Measurements from ENCODE around the gene TRMT61B. TPM values are rescaled to one million over a fixed set of nuclear protein-coding genes. Genes with fewer than 3 reads are reported as not detected.

TRMT61B gene
- total and polyA plus RNA-seq, 7 experiments from 2014 or later: 14.8 to 25.2 (median 20.5) TPM

DNA sequence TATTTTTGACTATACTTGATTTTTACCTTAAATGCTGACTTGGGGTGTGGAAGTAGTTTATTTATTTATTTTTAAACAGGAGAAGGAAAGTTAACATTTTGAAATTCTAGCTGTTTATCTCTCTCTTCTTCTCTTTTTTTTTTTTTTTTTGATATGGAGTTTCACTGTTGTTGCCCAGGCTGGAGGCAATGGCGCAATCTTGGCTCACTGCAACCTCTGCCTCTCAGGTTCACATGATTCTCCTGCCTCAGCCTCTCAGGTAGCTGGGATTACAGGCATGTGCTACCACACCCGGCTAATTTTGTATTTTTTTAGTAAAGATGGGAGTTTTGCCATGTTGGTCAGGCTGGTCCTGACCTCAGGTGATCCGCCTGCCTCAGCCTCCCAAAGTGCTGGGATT lies 35.4 kb upstream of the TRMT61B start:
- intact Hi-C loops (cut with micrococcal nuclease): no loop called here
- Histone ChIP-seq H3K9me3 (ENCODE audit: control insufficient read depth in 2 of 3, low read length in 3 of 3) (no peaks in the 10 kb centered on the region), H3K36me3 (ENCODE audit: control insufficient read depth in 2 of 3, insufficient read depth in 3 of 3, low read length in 3 of 3) (peaks cover 9 to 63% (median 25%) of the 10 kb centered on the region in 3 experiments), H3K27ac (ENCODE audit: low read depth, low read length) (no peak overlapping the region), H3K27me3 (ENCODE audit: control insufficient read depth in 2 of 2, insufficient read depth in 2 of 2, low read length in 2 of 2) (no peaks in the 10 kb centered on the region), H3K4me3 (ENCODE audit: low read length) (no peak overlapping the region), H3K4me1 (ENCODE audit: control insufficient read depth in 2 of 2, insufficient read depth in 2 of 2, low read length in 2 of 2) (no peaks in the 10 kb centered on the region)
- H3K27me3 Mint-ChIP-seq: no peaks in the 10 kb centered on the region
- H3K27ac Mint-ChIP-seq: peak overlapping the region in 1 of 9 donors; percentile 6
- peaks cover 8 to 45% (median 31%) of the 10 kb centered on the region in 5 donors for H3K36me3 Mint-ChIP-seq
- H3K4me3 Mint-ChIP-seq: no peak overlapping the region
- ChIA-PET CTCF (no interaction called here), POLR2A (interaction anchor here (0.7 to 2.0 kb wide), 4 partner anchors 10 to 36 kb away, joined by 3 to 5 read pairs (median 4); no protein-coding TSS in a partner anchor)
- DNase-seq: no peak
- ATAC-seq: no peak
- H3K4me1 Mint-ChIP-seq: peaks cover 7 to 59% (median 36%) of the 10 kb centered on the region in 7 donors
- H3K9me3 Mint-ChIP-seq: no peaks in the 10 kb centered on the region

DNA sequence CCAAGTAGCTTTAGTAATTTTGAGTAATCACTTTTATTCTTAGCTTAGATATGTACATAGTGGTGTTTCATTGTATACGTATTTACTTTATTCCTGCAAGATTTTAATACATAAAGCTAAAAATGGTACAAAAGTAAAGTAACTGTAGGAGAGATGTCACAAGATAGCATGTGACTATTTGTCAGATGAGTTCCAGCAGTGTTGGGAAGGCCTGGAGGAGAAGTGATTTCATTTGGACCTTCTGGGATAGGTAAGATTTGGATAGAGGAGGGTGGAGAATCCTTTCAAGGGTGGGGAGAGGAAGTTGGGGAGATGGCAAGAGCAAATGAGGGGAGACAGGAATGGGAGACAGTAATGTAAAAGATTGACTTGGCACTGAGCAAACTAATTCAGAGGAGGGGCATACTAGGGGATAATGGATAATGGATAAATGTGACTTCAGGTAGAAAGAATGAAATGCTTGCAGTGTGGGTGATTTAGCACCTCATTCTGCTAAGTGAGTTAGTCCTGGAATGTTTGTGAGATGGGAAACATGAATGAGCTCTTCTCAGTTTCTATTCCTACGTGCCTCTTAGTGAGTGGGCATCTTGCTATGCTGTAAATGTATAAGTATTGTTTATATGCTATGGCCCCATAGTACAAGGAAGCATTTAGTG lies 34.8 kb upstream of the TRMT61B start:
- ChIA-PET CTCF (no interaction called here), POLR2A (interaction anchor here (0.8 to 2.0 kb wide), 3 partner anchors 9 to 35 kb away, joined by 3 to 5 read pairs (median 4); no protein-coding TSS in a partner anchor)
- H3K36me3 ChIP-seq (ENCODE audit: control insufficient read depth in 2 of 3, insufficient read depth in 3 of 3, low read length in 3 of 3): peaks cover 9 to 58% (median 22%) of the 10 kb centered on the region in 3 experiments
- Mint-ChIP-seq H3K4me1 (peaks cover 8 to 62% (median 39%) of the 10 kb centered on the region in 7 donors), H3K27ac (peak overlapping the region in 3 of 9 donors; percentile 6 to 33 (median 18)), H3K36me3 (peaks cover 8 to 42% (median 26%) of the 10 kb centered on the region in 5 donors), H3K4me3 (peak overlapping the region in 1 of 10 donors; percentile 6), H3K9me3 (no peaks in the 10 kb centered on the region), H3K27me3 (no peaks in the 10 kb centered on the region)
- intact Hi-C loops (cut with micrococcal nuclease): no loop called here
- H3K4me1 ChIP-seq (ENCODE audit: control insufficient read depth in 2 of 2, insufficient read depth in 2 of 2, low read length in 2 of 2): no peaks in the 10 kb centered on the region
- no peak overlapping the region for H3K27ac ChIP-seq (ENCODE audit: low read depth, low read length)
- DNase-seq (no peak), ATAC-seq (no peak)
- no peaks in the 10 kb centered on the region for H3K9me3 ChIP-seq (ENCODE audit: control insufficient read depth in 2 of 3, low read length in 3 of 3)
- H3K4me3 ChIP-seq (ENCODE audit: low read length): no peak overlapping the region
- H3K27me3 ChIP-seq (ENCODE audit: control insufficient read depth in 2 of 2, insufficient read depth in 2 of 2, low read length in 2 of 2): no peaks in the 10 kb centered on the region

- POLR2A ChIA-PET: interaction anchor here (2.0 kb wide), 1 partner anchor 9 kb away, joined by 5 read pairs; no protein-coding TSS in a partner anchor
- DNase-seq (no peak), ATAC-seq (no peak)
- H3K27ac ChIP-seq (ENCODE audit: low read depth, low read length): no peak overlapping the region
- no peaks in the 10 kb centered on the region for H3K4me1 ChIP-seq (ENCODE audit: control insufficient read depth in 2 of 2, insufficient read depth in 2 of 2, low read length in 2 of 2)
- H3K36me3 ChIP-seq (ENCODE audit: control insufficient read depth in 2 of 3, insufficient read depth in 3 of 3, low read length in 3 of 3): peaks cover 9 to 52% (median 17%) of the 10 kb centered on the region in 3 experiments
- H3K36me3 Mint-ChIP-seq: peaks cover 8 to 35% (median 21%) of the 10 kb centered on the region in 5 donors
- intact Hi-C loops (cut with micrococcal nuclease): no loop called here
- H3K4me1 Mint-ChIP-seq: peaks cover 14 to 66% (median 41%) of the 10 kb centered on the region in 7 donors
- CTCF ChIA-PET: no interaction called here
- H3K27me3 ChIP-seq (ENCODE audit: control insufficient read depth in 2 of 2, insufficient read depth in 2 of 2, low read length in 2 of 2): no peaks in the 10 kb centered on the region
- H3K4me3 Mint-ChIP-seq: no peak overlapping the region
- no peaks in the 10 kb centered on the region for H3K9me3 Mint-ChIP-seq
- no peak overlapping the region for H3K4me3 ChIP-seq (ENCODE audit: low read length)
- no peaks in the 10 kb centered on the region for H3K9me3 ChIP-seq (ENCODE audit: control insufficient read depth in 2 of 3, low read length in 3 of 3)
- H3K27ac Mint-ChIP-seq: peak overlapping the region in 2 of 9 donors; percentile 21 to 58
- H3K27me3 Mint-ChIP-seq: no peaks in the 10 kb centered on the region
Measured at GRCh38 chr2:28904295-28904694, 34.2 kb upstream of the TRMT61B start.

- Histone ChIP-seq H3K36me3 (ENCODE audit: control insufficient read depth in 2 of 3, insufficient read depth in 3 of 3, low read length in 3 of 3) (peaks cover 9 to 36% (median 13%) of the 10 kb centered on the region in 3 experiments), H3K27ac (ENCODE audit: low read depth, low read length) (no peak overlapping the region), H3K9me3 (ENCODE audit: control insufficient read depth in 2 of 3, low read length in 3 of 3) (no peaks in the 10 kb centered on the region), H3K4me1 (ENCODE audit: control insufficient read depth in 2 of 2, insufficient read depth in 2 of 2, low read length in 2 of 2) (peaks cover 4 to 13% of the 10 kb centered on the region in 2 donors), H3K4me3 (ENCODE audit: low read length) (no peak overlapping the region), H3K27me3 (ENCODE audit: control insufficient read depth in 2 of 2, insufficient read depth in 2 of 2, low read length in 2 of 2) (no peaks in the 10 kb centered on the region)
- intact Hi-C loops (cut with micrococcal nuclease): no loop called here
- ChIA-PET CTCF (no interaction called here), POLR2A (no interaction called here)
- ATAC-seq (no peak), DNase-seq (no peak)
- H3K36me3 Mint-ChIP-seq: peaks cover 7 to 21% (median 12%) of the 10 kb centered on the region in 5 donors
- H3K27ac Mint-ChIP-seq: no peak overlapping the region
- H3K4me1 Mint-ChIP-seq: peaks cover 27 to 75% (median 56%) of the 10 kb centered on the region in 7 donors
- no peak overlapping the region for H3K4me3 Mint-ChIP-seq
- no peaks in the 10 kb centered on the region for H3K9me3 Mint-ChIP-seq
- H3K27me3 Mint-ChIP-seq: no peaks in the 10 kb centered on the region
Measured at GRCh38 chr2:28902584-28902983, 32.5 kb upstream of the TRMT61B start.

- Histone ChIP-seq H3K27ac (ENCODE audit: low read depth, low read length) (no peak overlapping the region), H3K36me3 (ENCODE audit: control insufficient read depth in 2 of 3, insufficient read depth in 3 of 3, low read length in 3 of 3) (peaks cover 9 to 31% (median 10%) of the 10 kb centered on the region in 3 experiments), H3K9me3 (ENCODE audit: control insufficient read depth in 2 of 3, low read length in 3 of 3) (no peaks in the 10 kb centered on the region), H3K27me3 (ENCODE audit: control insufficient read depth in 2 of 2, insufficient read depth in 2 of 2, low read length in 2 of 2) (no peaks in the 10 kb centered on the region), H3K4me1 (ENCODE audit: control insufficient read depth in 2 of 2, insufficient read depth in 2 of 2, low read length in 2 of 2) (peaks cover 11 to 19% of the 10 kb centered on the region in 2 donors), H3K4me3 (ENCODE audit: low read length) (no peak overlapping the region)
- Mint-ChIP-seq H3K27ac (no peak overlapping the region), H3K27me3 (no peaks in the 10 kb centered on the region), H3K36me3 (peaks cover 6 to 18% (median 9%) of the 10 kb centered on the region in 5 donors), H3K4me3 (no peak overlapping the region), H3K9me3 (no peaks in the 10 kb centered on the region), H3K4me1 (peaks cover 33 to 81% (median 62%) of the 10 kb centered on the region in 7 donors)
- intact Hi-C loops (cut with micrococcal nuclease): no loop called here
- ATAC-seq: no peak
- CTCF ChIA-PET: interaction anchor here (1.1 kb wide), 1 partner anchor 11 kb away, joined by 3 read pairs; no protein-coding TSS in a partner anchor
- DNase-seq: no peak
- POLR2A ChIA-PET: interaction anchor here (1.0 kb wide), 1 partner anchor 32 kb away, joined by 3 read pairs; the partner anchor contains the start of gene TRMT61B
Measured at GRCh38 chr2:28901841-28902240, 31.7 kb upstream of the TRMT61B start.

GRCh38 chr2:28901202-28901601 lies 31.1 kb upstream of the TRMT61B start:
- ATAC-seq: no peak
- no peak overlapping the region for H3K4me3 Mint-ChIP-seq
- peaks cover 33 to 81% (median 64%) of the 10 kb centered on the region in 7 donors for H3K4me1 Mint-ChIP-seq
- no peaks in the 10 kb centered on the region for H3K27me3 ChIP-seq (ENCODE audit: control insufficient read depth in 2 of 2, insufficient read depth in 2 of 2, low read length in 2 of 2)
- ChIA-PET CTCF (interaction anchor here (1.1 kb wide), 1 partner anchor 10 kb away, joined by 3 read pairs; no protein-coding TSS in a partner anchor), POLR2A (interaction anchor here (1.0 kb wide), 1 partner anchor 31 kb away, joined by 3 read pairs; the partner anchor contains the start of gene TRMT61B)
- H3K9me3 Mint-ChIP-seq: no peaks in the 10 kb centered on the region
- no peak overlapping the region for H3K27ac ChIP-seq (ENCODE audit: low read depth, low read length)
- DNase-seq: no peak
- H3K27me3 Mint-ChIP-seq: no peaks in the 10 kb centered on the region
- H3K36me3 Mint-ChIP-seq: peaks cover 0 to 12% (median 2%) of the 10 kb centered on the region in 5 donors
- no peaks in the 10 kb centered on the region for H3K9me3 ChIP-seq (ENCODE audit: control insufficient read depth in 2 of 3, low read length in 3 of 3)
- peaks cover 18 to 26% of the 10 kb centered on the region in 2 donors for H3K4me1 ChIP-seq (ENCODE audit: control insufficient read depth in 2 of 2, insufficient read depth in 2 of 2, low read length in 2 of 2)
- H3K27ac Mint-ChIP-seq: peak overlapping the region in 1 of 9 donors; percentile 26
- intact Hi-C loops (cut with micrococcal nuclease): no loop called here
- no peak overlapping the region for H3K4me3 ChIP-seq (ENCODE audit: low read length)
- H3K36me3 ChIP-seq (ENCODE audit: control insufficient read depth in 2 of 3, insufficient read depth in 3 of 3, low read length in 3 of 3): peaks cover 3 to 25% (median 4%) of the 10 kb centered on the region in 3 experiments
